Measurements from ENCODE around the gene IFNW1.

Gene IFNW1

DNA sequence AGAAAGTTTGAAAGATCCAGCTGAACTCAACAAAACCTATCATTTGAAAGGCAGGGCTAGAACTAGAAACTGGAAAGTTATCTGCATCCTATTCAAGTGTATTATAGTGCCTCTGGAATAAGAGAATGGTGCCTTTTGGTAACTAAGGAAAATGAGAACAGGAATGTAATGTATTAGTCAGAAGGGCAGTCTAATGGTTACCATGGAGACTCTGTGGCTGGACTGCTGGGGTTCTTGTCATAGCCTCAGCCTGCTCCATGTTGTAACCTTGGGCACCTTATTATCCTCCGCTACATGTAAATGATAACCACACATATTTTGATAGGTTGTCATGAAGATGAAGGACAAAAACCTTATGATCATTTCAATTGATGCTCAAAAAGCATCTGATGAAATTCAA, 39.3 kb downstream of the IFNW1 start:
- H3K56ac ChIP-seq (ENCODE audit: low read length): no peak overlapping the region
- H2AK5ac ChIP-seq (ENCODE audit: low read length): no peak overlapping the region
- WGBS (ENCODE audit: extremely low coverage, insufficient coverage, low lambda C conversion rate): no CpG with 5 or more reads among the region's 1 CpG
- H3K4me3 ChIP-seq (ENCODE audit: low read length): no peak overlapping the region
- H3K4me1 ChIP-seq (ENCODE audit: control insufficient read depth, low read depth, low read length): no peaks in the 10 kb centered on the region
- H3K27me3 ChIP-seq (ENCODE audit: insufficient read depth, low read length, poor library complexity): no peaks in the 10 kb centered on the region
- no peak overlapping the region for H3K4me2 ChIP-seq (ENCODE audit: low read length)
- H2BK120ac ChIP-seq (ENCODE audit: low read depth, low read length): no peak overlapping the region
- H3K36me3 ChIP-seq (ENCODE audit: control insufficient read depth, insufficient read depth, low read length): no peaks in the 10 kb centered on the region
- no peaks in the 10 kb centered on the region for H3K79me1 ChIP-seq (ENCODE audit: low read length)
- no peak overlapping the region for H3K23ac ChIP-seq (ENCODE audit: low read length)
- no peak overlapping the region for H3K9ac ChIP-seq (ENCODE audit: low read length)
- H4K5ac ChIP-seq (ENCODE audit: low read length): no peak overlapping the region
- no peak overlapping the region for H3K18ac ChIP-seq (ENCODE audit: low read length)
- no peak overlapping the region for H2BK15ac ChIP-seq (replicated peaks; ENCODE audit: low read depth)
- H3K27ac ChIP-seq (ENCODE audit: low read depth, low read length): no peak overlapping the region
- no peaks in the 10 kb centered on the region for H3K79me2 ChIP-seq (ENCODE audit: control insufficient read depth, insufficient read depth, low read length)
- H2BK5ac ChIP-seq (ENCODE audit: low read length): no peak overlapping the region
- H3K4ac ChIP-seq (ENCODE audit: low read depth, low read length): no peak overlapping the region
- no peak overlapping the region for H4K8ac ChIP-seq (ENCODE audit: low read depth, low read length)
- no peak for DNase-seq

DNA sequence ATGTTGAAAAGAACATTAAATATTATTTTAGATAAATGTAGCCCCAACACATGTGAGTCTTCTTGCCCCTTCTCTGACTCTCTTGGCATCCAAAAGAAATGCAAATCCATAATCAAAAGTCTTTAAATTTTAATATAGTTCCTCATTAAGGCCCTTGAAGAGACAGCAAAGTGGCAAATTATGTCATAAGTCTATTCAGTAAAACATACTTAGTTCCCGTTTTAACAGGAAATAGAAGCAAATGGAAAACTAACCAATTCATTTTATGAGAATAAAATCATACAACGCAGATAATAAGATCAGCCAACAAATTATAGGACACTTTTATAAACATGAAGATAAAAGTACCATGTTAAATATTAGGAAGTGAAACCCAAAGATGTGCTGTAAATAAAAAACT, 43.8 kb downstream of the IFNW1 start:
- no peak overlapping the region for H3K27ac ChIP-seq (ENCODE audit: low read depth, low read length)
- H4K5ac ChIP-seq (ENCODE audit: low read length): no peak overlapping the region
- H2BK15ac ChIP-seq (replicated peaks; ENCODE audit: low read depth): no peak overlapping the region
- H2BK5ac ChIP-seq (ENCODE audit: low read length): no peak overlapping the region
- H3K4ac ChIP-seq (ENCODE audit: low read depth, low read length): no peak overlapping the region
- H3K36me3 ChIP-seq (ENCODE audit: control insufficient read depth, insufficient read depth, low read length): no peaks in the 10 kb centered on the region
- no peak for DNase-seq
- no CpG with 5 or more reads among the region's 2 CpGs for WGBS (ENCODE audit: extremely low coverage, insufficient coverage, low lambda C conversion rate)
- H3K4me2 ChIP-seq (ENCODE audit: low read length): no peak overlapping the region
- no peak overlapping the region for H3K9ac ChIP-seq (ENCODE audit: low read length)
- no peaks in the 10 kb centered on the region for H3K27me3 ChIP-seq (ENCODE audit: insufficient read depth, low read length, poor library complexity)
- no peak overlapping the region for H4K8ac ChIP-seq (ENCODE audit: low read depth, low read length)
- H3K79me1 ChIP-seq (ENCODE audit: low read length): no peaks in the 10 kb centered on the region
- no peaks in the 10 kb centered on the region for H3K79me2 ChIP-seq (ENCODE audit: control insufficient read depth, insufficient read depth, low read length)
- no peak overlapping the region for H3K4me3 ChIP-seq (ENCODE audit: low read length)
- no peak overlapping the region for H3K18ac ChIP-seq (ENCODE audit: low read length)
- no peak overlapping the region for H2BK120ac ChIP-seq (ENCODE audit: low read depth, low read length)
- H3K4me1 ChIP-seq (ENCODE audit: control insufficient read depth, low read depth, low read length): no peaks in the 10 kb centered on the region
- no peak overlapping the region for H2AK5ac ChIP-seq (ENCODE audit: low read length)
- no peak overlapping the region for H3K23ac ChIP-seq (ENCODE audit: low read length)
- H3K56ac ChIP-seq (ENCODE audit: low read length): no peak overlapping the region

DNA sequence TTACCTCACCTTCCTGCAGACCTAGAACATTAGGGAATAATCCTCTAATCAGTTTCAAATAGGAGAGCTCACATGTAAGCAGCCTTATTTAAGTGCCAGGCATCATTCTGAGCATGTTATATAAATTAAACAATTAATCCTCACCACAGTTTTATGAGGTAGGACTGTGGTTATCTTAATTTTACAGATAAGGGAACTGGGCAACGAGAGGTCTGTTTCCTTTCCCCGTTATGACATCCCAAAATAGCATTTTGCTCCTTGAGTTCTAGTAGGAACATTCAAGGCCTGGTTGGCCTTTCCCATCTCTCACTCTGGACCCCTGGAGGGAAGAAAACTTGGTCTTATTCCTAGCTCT, 44.8 kb downstream of the IFNW1 start:
- H3K18ac ChIP-seq (ENCODE audit: low read length): no peak overlapping the region
- DNase-seq: no peak
- H3K36me3 ChIP-seq (ENCODE audit: control insufficient read depth, insufficient read depth, low read length): no peaks in the 10 kb centered on the region
- no peak overlapping the region for H2BK120ac ChIP-seq (ENCODE audit: low read depth, low read length)
- H2BK15ac ChIP-seq (replicated peaks; ENCODE audit: low read depth): no peak overlapping the region
- H3K79me1 ChIP-seq (ENCODE audit: low read length): no peaks in the 10 kb centered on the region
- H3K56ac ChIP-seq (ENCODE audit: low read length): no peak overlapping the region
- no peak overlapping the region for H3K23ac ChIP-seq (ENCODE audit: low read length)
- H3K9ac ChIP-seq (ENCODE audit: low read length): no peak overlapping the region
- no peak overlapping the region for H2AK5ac ChIP-seq (ENCODE audit: low read length)
- no peak overlapping the region for H4K8ac ChIP-seq (ENCODE audit: low read depth, low read length)
- no peak overlapping the region for H3K4ac ChIP-seq (ENCODE audit: low read depth, low read length)
- H3K4me1 ChIP-seq (ENCODE audit: control insufficient read depth, low read depth, low read length): no peaks in the 10 kb centered on the region
- no peaks in the 10 kb centered on the region for H3K79me2 ChIP-seq (ENCODE audit: control insufficient read depth, insufficient read depth, low read length)
- H3K27me3 ChIP-seq (ENCODE audit: insufficient read depth, low read length, poor library complexity): no peaks in the 10 kb centered on the region
- no peak overlapping the region for H3K27ac ChIP-seq (ENCODE audit: low read depth, low read length)
- no CpG with 5 or more reads among the region's 2 CpGs for WGBS (ENCODE audit: extremely low coverage, insufficient coverage, low lambda C conversion rate)
- no peak overlapping the region for H4K5ac ChIP-seq (ENCODE audit: low read length)
- no peak overlapping the region for H2BK5ac ChIP-seq (ENCODE audit: low read length)
- no peak overlapping the region for H3K4me3 ChIP-seq (ENCODE audit: low read length)
- no peak overlapping the region for H3K4me2 ChIP-seq (ENCODE audit: low read length)

DNA sequence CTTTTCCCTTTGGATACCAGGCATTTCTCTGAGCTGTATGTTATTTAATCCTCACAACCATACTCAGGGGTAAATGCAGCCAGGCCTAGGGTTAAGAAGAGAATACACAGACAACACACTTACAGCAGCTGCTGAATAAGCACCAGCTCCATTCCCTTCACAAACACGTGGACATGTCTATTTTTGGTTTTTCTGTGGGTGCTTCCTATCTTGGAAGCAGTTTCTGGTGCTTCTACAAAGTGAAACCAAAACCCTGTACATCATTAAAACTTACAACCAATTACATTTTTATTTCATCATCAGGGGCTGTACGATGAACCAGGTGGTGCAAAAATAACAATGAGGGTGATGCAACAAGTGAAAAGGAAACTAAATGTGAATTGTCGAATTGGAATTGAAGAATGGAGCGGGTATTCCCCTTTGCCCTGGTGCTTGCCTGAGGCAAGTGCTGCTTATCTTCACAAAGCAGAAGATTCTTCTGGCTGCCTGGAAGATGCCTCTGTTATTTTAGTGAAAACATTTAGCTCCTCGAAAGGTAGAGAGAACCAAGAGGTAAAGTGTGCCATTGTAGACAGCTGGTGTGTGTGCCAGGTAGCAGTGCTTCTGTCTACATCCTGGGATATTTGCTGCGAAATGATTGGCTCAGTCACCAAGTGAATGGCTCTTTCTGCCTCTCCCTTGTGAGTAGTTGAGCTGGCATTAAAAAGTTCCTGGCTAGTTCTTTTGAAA, 45.3 kb downstream of the IFNW1 start:
- no peak for DNase-seq
- Histone ChIP-seq H2AK5ac (ENCODE audit: low read length) (no peak overlapping the region), H3K9ac (ENCODE audit: low read length) (no peak overlapping the region), H3K79me2 (ENCODE audit: control insufficient read depth, insufficient read depth, low read length) (no peaks in the 10 kb centered on the region), H3K4me1 (ENCODE audit: control insufficient read depth, low read depth, low read length) (no peaks in the 10 kb centered on the region), H4K8ac (ENCODE audit: low read depth, low read length) (no peak overlapping the region), H3K4me3 (ENCODE audit: low read length) (no peak overlapping the region), H4K5ac (ENCODE audit: low read length) (no peak overlapping the region), H2BK15ac (replicated peaks; ENCODE audit: low read depth) (no peak overlapping the region), H3K23ac (ENCODE audit: low read length) (no peak overlapping the region), H3K27ac (ENCODE audit: low read depth, low read length) (no peak overlapping the region), H3K27me3 (ENCODE audit: insufficient read depth, low read length, poor library complexity) (no peaks in the 10 kb centered on the region), H2BK5ac (ENCODE audit: low read length) (no peak overlapping the region), H3K4me2 (ENCODE audit: low read length) (no peak overlapping the region), H3K56ac (ENCODE audit: low read length) (no peak overlapping the region), H3K79me1 (ENCODE audit: low read length) (no peaks in the 10 kb centered on the region), H3K18ac (ENCODE audit: low read length) (no peak overlapping the region), H3K36me3 (ENCODE audit: control insufficient read depth, insufficient read depth, low read length) (no peaks in the 10 kb centered on the region), H2BK120ac (ENCODE audit: low read depth, low read length) (no peak overlapping the region), H3K4ac (ENCODE audit: low read depth, low read length) (no peak overlapping the region)
- WGBS (ENCODE audit: extremely low coverage, insufficient coverage, low lambda C conversion rate): no CpG with 5 or more reads among the region's 6 CpGs

DNA sequence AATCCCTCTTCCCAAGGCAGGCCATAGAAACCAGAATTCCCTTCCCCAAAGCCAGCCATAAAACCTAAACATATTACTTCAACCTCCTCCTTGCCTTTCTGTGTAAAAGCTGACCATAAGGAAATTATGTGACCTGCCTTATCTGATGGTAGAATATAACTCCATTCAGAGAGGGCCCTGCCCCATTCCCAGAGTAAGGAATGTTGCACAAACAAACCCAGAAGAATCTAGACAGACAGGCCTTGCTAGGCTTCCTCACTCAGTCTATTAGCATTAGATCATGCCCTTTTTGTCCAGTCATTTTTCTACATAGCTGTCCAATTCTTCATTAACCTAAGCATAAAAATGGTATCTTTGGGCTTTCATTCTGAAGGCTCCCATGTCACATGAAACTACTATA, 46.1 kb downstream of the IFNW1 start:
- Histone ChIP-seq H3K79me2 (ENCODE audit: control insufficient read depth, insufficient read depth, low read length) (no peaks in the 10 kb centered on the region), H3K4me2 (ENCODE audit: low read length) (no peak overlapping the region), H4K5ac (ENCODE audit: low read length) (no peak overlapping the region), H3K4me3 (ENCODE audit: low read length) (no peak overlapping the region), H3K27me3 (ENCODE audit: insufficient read depth, low read length, poor library complexity) (no peaks in the 10 kb centered on the region), H2BK120ac (ENCODE audit: low read depth, low read length) (no peak overlapping the region), H2BK5ac (ENCODE audit: low read length) (no peak overlapping the region), H3K27ac (ENCODE audit: low read depth, low read length) (no peak overlapping the region), H2BK15ac (replicated peaks; ENCODE audit: low read depth) (no peak overlapping the region), H3K18ac (ENCODE audit: low read length) (no peak overlapping the region), H3K4me1 (ENCODE audit: control insufficient read depth, low read depth, low read length) (no peaks in the 10 kb centered on the region), H3K79me1 (ENCODE audit: low read length) (no peaks in the 10 kb centered on the region), H3K23ac (ENCODE audit: low read length) (no peak overlapping the region), H3K36me3 (ENCODE audit: control insufficient read depth, insufficient read depth, low read length) (no peaks in the 10 kb centered on the region), H4K8ac (ENCODE audit: low read depth, low read length) (no peak overlapping the region), H3K56ac (ENCODE audit: low read length) (no peak overlapping the region), H2AK5ac (ENCODE audit: low read length) (no peak overlapping the region), H3K9ac (ENCODE audit: low read length) (no peak overlapping the region), H3K4ac (ENCODE audit: low read depth, low read length) (no peak overlapping the region)
- no peak for DNase-seq

Data from mesendoderm (in vitro differentiated cells).